HEK293 (cell line): ENCODE data around the gene SDR42E1.

Experiments
- CTCF ChIA-PET: fragments of 350-600 bp; formaldehyde crosslinking; extraction: SDS; loops from one replicate; lab custom pipeline; 2021; ENCODE audit warnings: antibody characterized with exemption; lab: Yijun Ruan, JAX
- POLR2A ChIA-PET: fragments of 300-600 bp; formaldehyde crosslinking; extraction: SDS; loops from one replicate; lab custom pipeline; 2020; ENCODE audit warnings: antibody characterized with exemption, inconsistent platforms; lab: Yijun Ruan, JAX
- H3K27ac ChIP-seq: fragments of 200-500 bp; sonication (Bioruptor generic); 2 replicates; pipeline ENCODE4 v1.5.1; 2014; ENCODE audit warnings: low read depth, low read length, control low read depth, inconsistent platforms; ENCODE audit errors: extremely low read depth
- H3K36me3 ChIP-seq, 2 experiments: fragments of 200-500 bp in 1 of 2; sonication (Bioruptor generic) in 1 of 2; 1 replicate in 1 of 2; 2 replicates in 1 of 2; pipeline ENCODE4 v1.5.1; 2014 to 2017; ENCODE audit warnings: inconsistent platforms in 2 of 2, low read length in 2 of 2; ENCODE audit not compliant: control insufficient read depth in 2 of 2, insufficient read depth in 1 of 2
- H3K4me1 ChIP-seq: fragments of 200-500 bp; sonication (Bioruptor generic); 2 replicates; pipeline ENCODE4 v1.5.1; 2014; ENCODE audit warnings: mild to moderate bottlenecking, low read length, inconsistent platforms; ENCODE audit not compliant: control insufficient read depth, insufficient read depth
- H3K4me3 ChIP-seq: 2 replicates; pipeline ENCODE4 v1.5.1; 2011; ENCODE audit warnings: low read depth, mild to moderate bottlenecking, control low read depth, low read length, moderate library complexity
- H3K9me3 ChIP-seq: fragments of 200-500 bp; sonication (Bioruptor generic); 2 replicates; pipeline ENCODE4 v1.5.1; 2014; ENCODE audit warnings: low read depth, low read length, inconsistent platforms; ENCODE audit not compliant: control insufficient read depth, insufficient read depth
- HOXD13 ChIP-seq: sonication (generic); formaldehyde crosslinking; IDR thresholded peaks from 2 replicates; pipeline ENCODE4 v1.8.0; 2022; ENCODE audit warnings: missing genetic modification reagents, borderline replicate concordance
- KLF1 ChIP-seq: fragments of 450-650 bp; formaldehyde crosslinking; IDR thresholded peaks from 2 replicates; pipeline ENCODE4 v1.5.1; 2016; ENCODE audit warnings: missing biosample characterization, missing genetic modification characterization
- KLF10 ChIP-seq: fragments of 450-650 bp; IDR thresholded peaks from 2 replicates; pipeline ENCODE4 v1.5.1; 2018; ENCODE audit warnings: missing biosample characterization, mild to moderate bottlenecking, missing genetic modification characterization
- OSR2 ChIP-seq: fragments of 450-650 bp; formaldehyde crosslinking; IDR thresholded peaks from 2 replicates; pipeline ENCODE4 v1.5.1; 2016; ENCODE audit warnings: missing biosample characterization, missing genetic modification characterization
- PRDM1 ChIP-seq: fragments of 450-650 bp; formaldehyde crosslinking; IDR thresholded peaks from 2 replicates; pipeline ENCODE4; 2016; ENCODE audit warnings: missing biosample characterization, missing genetic modification characterization
- SETDB1 ChIP-seq: IDR thresholded peaks from one replicate; pipeline ENCODE4 v1.6.1; 2017; ENCODE audit warnings: mild to moderate bottlenecking, low read length, moderate library complexity, mixed read lengths; ENCODE audit not compliant: insufficient read length
- ZBTB49 ChIP-seq: fragments of 450-650 bp; formaldehyde crosslinking; IDR thresholded peaks from 2 replicates; pipeline ENCODE4 v1.5.1; 2016; ENCODE audit warnings: missing biosample characterization, missing genetic modification characterization, low read depth
- ZBTB7A ChIP-seq: fragments of 450-650 bp; formaldehyde crosslinking; IDR thresholded peaks from 2 replicates; pipeline ENCODE4 v1.5.1; 2016; ENCODE audit warnings: low read depth, missing biosample characterization, missing genetic modification characterization
- ZEB2 ChIP-seq: fragments of 450-650 bp; formaldehyde crosslinking; IDR thresholded peaks from 2 replicates; pipeline ENCODE4 v1.5.1; 2016; ENCODE audit warnings: missing biosample characterization, missing genetic modification characterization
- ZFP3 ChIP-seq: fragments of 450-650 bp; formaldehyde crosslinking; IDR thresholded peaks from 2 replicates; pipeline ENCODE4 v1.5.1; 2016; ENCODE audit warnings: low read depth, missing biosample characterization, missing genetic modification characterization
- ZNF157 ChIP-seq: fragments of 450-650 bp; formaldehyde crosslinking; IDR thresholded peaks from 2 replicates; pipeline ENCODE4 v1.5.1; 2016; ENCODE audit warnings: missing biosample characterization, missing genetic modification characterization
- ZNF211 ChIP-seq: fragments of 450-650 bp; formaldehyde crosslinking; IDR thresholded peaks from 2 replicates; pipeline ENCODE4 v1.5.1; 2016; ENCODE audit warnings: low read depth, missing biosample characterization, missing genetic modification characterization
- ZNF214 ChIP-seq: fragments of 450-650 bp; formaldehyde crosslinking; IDR thresholded peaks from 2 replicates; pipeline ENCODE4 v1.5.1; 2017; ENCODE audit warnings: missing biosample characterization, mild to moderate bottlenecking, missing genetic modification characterization, borderline replicate concordance
- ZNF221 ChIP-seq: fragments of 450-650 bp; formaldehyde crosslinking; IDR thresholded peaks from 2 replicates; pipeline ENCODE4 v1.5.1; 2017; ENCODE audit warnings: missing biosample characterization, missing genetic modification characterization, borderline replicate concordance
- ZNF223 ChIP-seq: fragments of 450-650 bp; formaldehyde crosslinking; IDR thresholded peaks from 2 replicates; pipeline ENCODE4 v1.5.1; 2016; ENCODE audit warnings: missing biosample characterization, missing genetic modification characterization
- ZNF311 ChIP-seq: fragments of 450-650 bp; formaldehyde crosslinking; IDR thresholded peaks from 2 replicates; pipeline ENCODE4 v1.5.1; 2017; ENCODE audit warnings: missing biosample characterization, missing genetic modification characterization, borderline replicate concordance
- ZNF394 ChIP-seq: fragments of 450-650 bp; formaldehyde crosslinking; IDR thresholded peaks from 2 replicates; pipeline ENCODE4 v1.5.1; 2016; ENCODE audit warnings: missing biosample characterization, missing genetic modification characterization, mild to moderate bottlenecking, moderate library complexity, borderline replicate concordance
- ZNF510 ChIP-seq: fragments of 450-650 bp; formaldehyde crosslinking; IDR thresholded peaks from 2 replicates; pipeline ENCODE4 v1.5.1; 2018; ENCODE audit warnings: mild to moderate bottlenecking, missing genetic modification characterization, missing biosample characterization; ENCODE audit not compliant: insufficient replicate concordance
- ZNF529 ChIP-seq: fragments of 450-650 bp; formaldehyde crosslinking; IDR thresholded peaks from 2 replicates; pipeline ENCODE4 v1.5.1; 2017; ENCODE audit warnings: missing genetic modification characterization, missing biosample characterization; ENCODE audit not compliant: insufficient replicate concordance
- ZNF530 ChIP-seq: fragments of 450-650 bp; formaldehyde crosslinking; IDR thresholded peaks from 2 replicates; pipeline ENCODE4 v1.5.1; 2016; ENCODE audit warnings: low read depth, missing biosample characterization, missing genetic modification characterization
- ZNF585B ChIP-seq: fragments of 450-650 bp; formaldehyde crosslinking; IDR thresholded peaks from 2 replicates; pipeline ENCODE4 v1.5.1; 2016; ENCODE audit warnings: missing biosample characterization, missing genetic modification characterization
- ZNF596 ChIP-seq: fragments of 450-650 bp; IDR thresholded peaks from 2 replicates; pipeline ENCODE4 v1.5.0; 2018; ENCODE audit warnings: missing biosample characterization, mild to moderate bottlenecking, missing genetic modification characterization, moderate library complexity
- ZNF626 ChIP-seq: fragments of 450-650 bp; sonication (Bioruptor Pico); formaldehyde crosslinking; IDR thresholded peaks from 2 replicates; pipeline ENCODE4 v1.5.1; 2018; ENCODE audit warnings: missing biosample characterization, missing genetic modification characterization, inconsistent platforms
- ZNF777 ChIP-seq: fragments of 450-650 bp; formaldehyde crosslinking; IDR thresholded peaks from 2 replicates; pipeline ENCODE4 v1.5.1; 2017; ENCODE audit warnings: missing biosample characterization, missing genetic modification characterization, borderline replicate concordance
- ZNF830 ChIP-seq: fragments of 450-650 bp; IDR thresholded peaks from 2 replicates; pipeline ENCODE4 v1.5.0; 2018; ENCODE audit warnings: missing biosample characterization, missing genetic modification characterization, low read depth, mild to moderate bottlenecking, moderate library complexity
- TF ChIP-seq, protein P1 (sequence below): fragments of 450-650 bp; formaldehyde crosslinking; IDR thresholded peaks from 2 replicates; pipeline ENCODE4 v1.5.1; 2017; ENCODE audit warnings: missing biosample characterization, missing genetic modification characterization
- TF ChIP-seq, protein P2 (sequence below): fragments of 450-650 bp; formaldehyde crosslinking; IDR thresholded peaks from 2 replicates; pipeline ENCODE4 v1.5.1; 2017; ENCODE audit warnings: missing biosample characterization, missing genetic modification characterization
- TF ChIP-seq, protein P3 (sequence below): fragments of 450-650 bp; formaldehyde crosslinking; IDR thresholded peaks from 2 replicates; pipeline ENCODE4 v1.5.1; 2016; ENCODE audit warnings: missing biosample characterization, missing genetic modification characterization, borderline replicate concordance

SDR42E1 gene

DNA sequence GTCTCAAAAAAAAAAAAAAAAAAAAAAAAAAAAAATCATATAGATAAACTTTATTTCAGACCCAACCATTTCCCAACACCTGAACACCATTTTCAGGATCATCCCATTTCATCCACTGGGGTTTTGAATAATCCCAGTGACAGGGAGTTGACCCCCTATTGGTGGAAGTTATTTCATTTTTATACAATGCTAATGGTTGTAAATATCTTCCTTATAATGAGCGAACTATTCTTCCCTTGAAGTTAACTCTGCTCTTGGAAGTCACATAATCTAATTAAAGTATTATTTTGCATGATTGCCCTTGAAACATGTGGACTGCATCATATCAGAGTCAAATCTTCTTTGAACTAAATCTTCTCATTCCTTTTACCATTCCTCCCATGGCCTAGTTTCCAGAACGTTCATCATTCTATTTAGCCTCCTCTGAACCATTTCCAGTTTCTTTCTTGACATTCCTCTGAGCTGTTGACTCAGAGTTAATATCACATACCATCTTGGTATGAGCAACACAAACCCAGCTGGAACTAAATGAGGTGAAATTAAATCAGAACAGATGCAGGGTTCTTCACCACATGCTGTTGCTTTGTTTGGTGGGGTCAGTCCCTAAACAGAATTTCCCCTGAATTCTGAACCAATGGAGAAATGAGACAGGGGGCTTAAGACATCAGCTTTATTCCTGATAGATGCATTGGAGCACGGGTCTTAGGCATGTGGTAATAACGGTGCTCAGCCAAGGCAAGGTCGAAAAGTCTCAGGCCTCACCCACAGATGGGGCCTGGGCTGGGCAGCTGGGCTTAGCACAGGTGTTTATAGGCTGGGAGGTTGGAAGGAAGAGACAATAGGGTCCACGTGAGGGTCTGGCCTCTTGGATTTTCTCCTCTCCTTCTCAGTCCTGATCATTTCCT, 32.7 kb upstream of the SDR42E1 start:
- H3K4me3 ChIP-seq = no peak overlapping the region
- ChIA-PET POLR2A (no interaction called here), CTCF (interaction anchor here (0.6 to 1.9 kb wide), 4 partner anchors 13 to 1483 kb away, joined by 3 to 7 read pairs (median 3); no protein-coding TSS in a partner anchor)
- no peaks in the 10 kb centered on the region for H3K36me3 ChIP-seq
- no peaks in the 10 kb centered on the region for H3K4me1 ChIP-seq
- H3K27ac ChIP-seq = no peak overlapping the region
- no peak for TF ChIP-seq ZNF223 (tag by site-specific recombination)
- no peak for TF ChIP-seq ZBTB7A (tag by site-specific recombination)
- TF ChIP-seq ZNF530 (tag by site-specific recombination) = no peak
- TF ChIP-seq ZNF211 (tag by site-specific recombination) = no peak
- TF ChIP-seq ZNF626 (tag by site-specific recombination) = no peak
- TF ChIP-seq ZBTB49 (tag by site-specific recombination) = no peak
- TF ChIP-seq ZNF777 (tag by site-specific recombination) = no peak
- no peak for TF ChIP-seq ZFP3
- no peak for TF ChIP-seq KLF10 (tag by site-specific recombination)
- no peak for TF ChIP-seq ZNF157 (tag by site-specific recombination)
- TF ChIP-seq OSR2 (tag by site-specific recombination) = no peak
- TF ChIP-seq ZNF830 (tag by site-specific recombination) = no peak
- no peak for TF ChIP-seq ZNF529 (tag by site-specific recombination)
- TF ChIP-seq, protein P1, sequence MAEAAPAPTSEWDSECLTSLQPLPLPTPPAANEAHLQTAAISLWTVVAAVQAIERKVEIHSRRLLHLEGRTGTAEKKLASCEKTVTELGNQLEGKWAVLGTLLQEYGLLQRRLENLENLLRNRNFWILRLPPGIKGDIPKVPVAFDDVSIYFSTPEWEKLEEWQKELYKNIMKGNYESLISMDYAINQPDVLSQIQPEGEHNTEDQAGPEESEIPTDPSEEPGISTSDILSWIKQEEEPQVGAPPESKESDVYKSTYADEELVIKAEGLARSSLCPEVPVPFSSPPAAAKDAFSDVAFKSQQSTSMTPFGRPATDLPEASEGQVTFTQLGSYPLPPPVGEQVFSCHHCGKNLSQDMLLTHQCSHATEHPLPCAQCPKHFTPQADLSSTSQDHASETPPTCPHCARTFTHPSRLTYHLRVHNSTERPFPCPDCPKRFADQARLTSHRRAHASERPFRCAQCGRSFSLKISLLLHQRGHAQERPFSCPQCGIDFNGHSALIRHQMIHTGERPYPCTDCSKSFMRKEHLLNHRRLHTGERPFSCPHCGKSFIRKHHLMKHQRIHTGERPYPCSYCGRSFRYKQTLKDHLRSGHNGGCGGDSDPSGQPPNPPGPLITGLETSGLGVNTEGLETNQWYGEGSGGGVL = no peak
- no peak for TF ChIP-seq ZNF585B (tag by site-specific recombination)
- TF ChIP-seq SETDB1 = no peak
- no peaks in the 10 kb centered on the region for H3K9me3 ChIP-seq

DNA sequence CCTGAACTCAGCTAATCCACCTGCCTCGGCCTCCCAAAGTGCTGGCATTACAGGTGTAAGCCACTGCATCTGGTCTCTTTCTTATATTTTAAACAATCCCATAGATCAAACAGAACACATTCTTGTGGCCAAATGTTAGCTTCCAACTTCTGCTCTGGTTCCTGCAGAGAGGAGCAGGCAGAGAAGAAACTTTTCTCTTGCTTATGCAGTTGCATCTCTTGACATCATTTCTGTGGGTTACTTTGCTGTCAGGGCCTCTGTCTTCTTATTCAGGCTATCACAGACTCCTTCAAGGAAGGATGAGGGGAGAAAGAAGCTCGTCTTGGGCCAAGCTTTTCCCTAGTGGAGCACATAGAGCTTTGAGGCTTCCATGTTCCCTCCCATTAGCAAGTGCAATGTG, 31.6 kb upstream of the SDR42E1 start:
- H3K36me3 ChIP-seq = no peaks in the 10 kb centered on the region
- no peaks in the 10 kb centered on the region for H3K9me3 ChIP-seq
- H3K4me1 ChIP-seq = no peaks in the 10 kb centered on the region
- ChIA-PET POLR2A (no interaction called here), CTCF (interaction anchor here (0.6 to 1.9 kb wide), 3 partner anchors 12 to 188 kb away, joined by 3 to 7 read pairs (median 3); no protein-coding TSS in a partner anchor)
- no peak overlapping the region for H3K27ac ChIP-seq
- no peak overlapping the region for H3K4me3 ChIP-seq
- TF ChIP-seq ZNF214 (tag by site-specific recombination) (no peak), ZNF529 (tag by site-specific recombination) (no peak), PRDM1 (tag by site-specific recombination) (no peak), ZNF596 (tag by site-specific recombination) (no peak), ZNF510 (tag by site-specific recombination) (no peak), ZEB2 (tag by site-specific recombination) (no peak), ZNF394 (tag by site-specific recombination) (no peak), ZNF777 (tag by site-specific recombination) (no peak), ZNF311 (no peak), HOXD13 (CRISPR knock-in tag) (no peak), ZNF221 (tag by site-specific recombination) (no peak), KLF1 (no peak)
- TF ChIP-seq, protein P2, sequence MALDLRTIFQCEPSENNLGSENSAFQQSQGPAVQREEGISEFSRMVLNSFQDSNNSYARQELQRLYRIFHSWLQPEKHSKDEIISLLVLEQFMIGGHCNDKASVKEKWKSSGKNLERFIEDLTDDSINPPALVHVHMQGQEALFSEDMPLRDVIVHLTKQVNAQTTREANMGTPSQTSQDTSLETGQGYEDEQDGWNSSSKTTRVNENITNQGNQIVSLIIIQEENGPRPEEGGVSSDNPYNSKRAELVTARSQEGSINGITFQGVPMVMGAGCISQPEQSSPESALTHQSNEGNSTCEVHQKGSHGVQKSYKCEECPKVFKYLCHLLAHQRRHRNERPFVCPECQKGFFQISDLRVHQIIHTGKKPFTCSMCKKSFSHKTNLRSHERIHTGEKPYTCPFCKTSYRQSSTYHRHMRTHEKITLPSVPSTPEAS (tag by site-specific recombination) = no peak
- TF ChIP-seq, protein P3, sequence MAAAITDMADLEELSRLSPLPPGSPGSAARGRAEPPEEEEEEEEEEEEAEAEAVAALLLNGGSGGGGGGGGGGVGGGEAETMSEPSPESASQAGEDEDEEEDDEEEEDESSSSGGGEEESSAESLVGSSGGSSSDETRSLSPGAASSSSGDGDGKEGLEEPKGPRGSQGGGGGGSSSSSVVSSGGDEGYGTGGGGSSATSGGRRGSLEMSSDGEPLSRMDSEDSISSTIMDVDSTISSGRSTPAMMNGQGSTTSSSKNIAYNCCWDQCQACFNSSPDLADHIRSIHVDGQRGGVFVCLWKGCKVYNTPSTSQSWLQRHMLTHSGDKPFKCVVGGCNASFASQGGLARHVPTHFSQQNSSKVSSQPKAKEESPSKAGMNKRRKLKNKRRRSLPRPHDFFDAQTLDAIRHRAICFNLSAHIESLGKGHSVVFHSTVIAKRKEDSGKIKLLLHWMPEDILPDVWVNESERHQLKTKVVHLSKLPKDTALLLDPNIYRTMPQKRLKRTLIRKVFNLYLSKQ (tag by site-specific recombination) = no peak
